ENCODE results near the gene ZBTB6. TPM values are rescaled to one million over a fixed set of nuclear protein-coding genes. Genes with fewer than 3 reads are reported as not detected.
A peak's percentile ranks its signal among the peaks of the same experiment; 100 is the strongest.

Gene ZBTB6
- total and polyA plus RNA-seq, 2 of the 8 experiments (the other 6 are each of a cell fraction or from before 2014, with no cell fraction given): 2.0 to 10.0 TPM

- TF ChIP-seq CHD7 (IDR thresholded peaks at IDR 0.05; ENCODE audit: insufficient replicate concordance, low read length): no peak
- 0 out of 2 replicates have a peak, but pooled peaks have one; percentile 5 for TF ChIP-seq JUND (IDR thresholded peaks at IDR 0.05; ENCODE audit: low read length)
- TF ChIP-seq PHF8 (conservative IDR thresholded peaks at IDR 0.05; ENCODE audit: low read depth, low read length): peak; percentile 83
- TF ChIP-seq ASH2L (IDR thresholded peaks at IDR 0.05; ENCODE audit: low read length): peak; percentile 96
- peak; percentile 78 for TF ChIP-seq TBP (IDR thresholded peaks at IDR 0.05; ENCODE audit: low read depth, low read length)
- TF ChIP-seq E2F6 (IDR thresholded peaks at IDR 0.05): no peak
- TF ChIP-seq SIN3A (conservative IDR thresholded peaks at IDR 0.05 in 1 of 2, IDR thresholded peaks at IDR 0.05 in 1 of 2; ENCODE audit: low read depth in 1 of 2, low read length in 2 of 2): peak; percentile 69 to 77; a peak in 2 of 4 replicates
- no peak for TF ChIP-seq RAD21 (IDR thresholded peaks at IDR 0.05 in 1 of 2, conservative IDR thresholded peaks at IDR 0.05 in 1 of 2; ENCODE audit: low read depth in 2 of 2, low read length in 2 of 2)
Measured at GRCh38 chr9:122931226-122932121, 18.4 kb upstream of the ZBTB6 start, which contains the start of gene ZBTB26 (continued).

Data from H1 (cell line).